Measurements from ENCODE around the gene TSPAN6.

DNA sequence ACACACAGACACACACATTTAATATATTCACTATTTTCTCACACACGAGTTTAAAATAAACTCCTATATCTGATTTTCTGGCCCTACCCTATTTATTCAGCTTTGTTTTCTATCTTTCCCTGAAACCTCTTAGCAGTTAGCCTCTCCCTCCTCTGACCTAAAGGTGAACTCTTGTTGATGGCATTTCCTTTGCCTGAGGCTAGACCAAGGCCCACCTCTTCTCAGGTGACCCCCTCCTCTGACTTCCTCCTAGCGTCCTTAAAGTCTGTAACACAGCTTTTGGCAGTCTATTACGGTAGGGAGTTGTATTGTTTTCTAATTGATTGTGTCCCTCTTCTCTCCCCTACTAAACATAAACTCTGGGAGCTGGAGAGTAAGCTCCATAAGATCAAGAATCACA lies 5.7 kb upstream of the TSPAN6 start:
- TF ChIP-seq CTCF (IDR thresholded peaks at IDR 0.05) (no peak), EP300 (IDR thresholded peaks at IDR 0.05) (no peak), POLR2A (IDR thresholded peaks at IDR 0.05) (no peak)
